GM06990 (cell line): Measurements from ENCODE around the gene C1orf53.
"Not testable (repeated sequence)": the region's sequence is repeated elsewhere in the genome, so short reads cannot be mapped to it uniquely, and the experiment has no call there.

ENCODE experiments used
- DNase-seq: peaks from one replicate; pipeline ENCODE4 v3.0.0-alpha.2; 2011; ENCODE audit not compliant: insufficient read length; ENCODE audit errors: extremely low read depth
- H3K27me3 ChIP-seq: replicated peaks from 2 replicates; pipeline ENCODE4 v1.6.0; 2011; ENCODE audit warnings: low read length; ENCODE audit not compliant: control insufficient read depth, insufficient read depth
- H3K36me3 ChIP-seq: 2 replicates; pipeline ENCODE4 v1.5.1; 2011; ENCODE audit warnings: low read length; ENCODE audit not compliant: control insufficient read depth, insufficient read depth
- H3K4me3 ChIP-seq: replicated peaks from 2 replicates; pipeline ENCODE4 v1.5.1; 2011; ENCODE audit warnings: low read depth, mild to moderate bottlenecking, control low read depth, low read length
- TF ChIP-seq, protein P1 (sequence below): IDR thresholded peaks from 2 replicates; pipeline ENCODE4 v1.5.1; 2011; ENCODE audit warnings: low read length, control low read depth, mild to moderate bottlenecking, inconsistent platforms; ENCODE audit not compliant: insufficient read depth, poor library complexity, severe bottlenecking

C1orf53 gene

DNA sequence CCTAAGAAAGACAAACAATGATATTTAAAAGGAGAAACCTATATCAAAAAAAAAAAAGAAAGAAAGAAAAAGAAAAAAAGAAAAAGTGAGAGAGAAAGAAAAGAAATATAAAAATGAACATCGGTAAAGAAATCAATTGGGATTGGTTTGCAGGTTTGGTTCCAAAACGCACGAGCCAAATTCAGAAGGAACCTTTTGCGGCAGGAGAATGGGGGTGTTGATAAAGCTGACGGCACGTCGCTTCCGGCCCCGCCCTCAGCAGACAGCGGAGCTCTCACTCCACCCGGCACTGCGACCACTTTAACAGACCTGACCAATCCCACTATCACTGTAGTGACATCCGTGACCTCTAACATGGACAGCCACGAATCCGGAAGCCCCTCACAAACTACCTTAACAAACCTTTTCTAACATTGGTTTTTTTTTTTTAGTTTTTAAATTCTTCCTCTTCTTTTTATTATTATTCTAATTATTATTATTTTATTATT lies 26.5 kb downstream of the C1orf53 start:
- peak; percentile 50 for DNase-seq
- no peaks in the 10 kb centered on the region for H3K36me3 ChIP-seq
- H3K4me3 ChIP-seq = peak overlapping the region; percentile 30
- no peaks in the 10 kb centered on the region for H3K27me3 ChIP-seq
- TF ChIP-seq, protein P1, sequence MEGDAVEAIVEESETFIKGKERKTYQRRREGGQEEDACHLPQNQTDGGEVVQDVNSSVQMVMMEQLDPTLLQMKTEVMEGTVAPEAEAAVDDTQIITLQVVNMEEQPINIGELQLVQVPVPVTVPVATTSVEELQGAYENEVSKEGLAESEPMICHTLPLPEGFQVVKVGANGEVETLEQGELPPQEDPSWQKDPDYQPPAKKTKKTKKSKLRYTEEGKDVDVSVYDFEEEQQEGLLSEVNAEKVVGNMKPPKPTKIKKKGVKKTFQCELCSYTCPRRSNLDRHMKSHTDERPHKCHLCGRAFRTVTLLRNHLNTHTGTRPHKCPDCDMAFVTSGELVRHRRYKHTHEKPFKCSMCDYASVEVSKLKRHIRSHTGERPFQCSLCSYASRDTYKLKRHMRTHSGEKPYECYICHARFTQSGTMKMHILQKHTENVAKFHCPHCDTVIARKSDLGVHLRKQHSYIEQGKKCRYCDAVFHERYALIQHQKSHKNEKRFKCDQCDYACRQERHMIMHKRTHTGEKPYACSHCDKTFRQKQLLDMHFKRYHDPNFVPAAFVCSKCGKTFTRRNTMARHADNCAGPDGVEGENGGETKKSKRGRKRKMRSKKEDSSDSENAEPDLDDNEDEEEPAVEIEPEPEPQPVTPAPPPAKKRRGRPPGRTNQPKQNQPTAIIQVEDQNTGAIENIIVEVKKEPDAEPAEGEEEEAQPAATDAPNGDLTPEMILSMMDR = no peak

GRCh38 chr1:197933016-197933415 lies 30.6 kb downstream of the C1orf53 start:
- TF ChIP-seq, protein P1 = no peak
- Histone ChIP-seq H3K36me3 (no peaks in the 10 kb centered on the region), H3K4me3 (no peak overlapping the region), H3K27me3 (no peaks in the 10 kb centered on the region)
- DNase-seq = no peak

DNA sequence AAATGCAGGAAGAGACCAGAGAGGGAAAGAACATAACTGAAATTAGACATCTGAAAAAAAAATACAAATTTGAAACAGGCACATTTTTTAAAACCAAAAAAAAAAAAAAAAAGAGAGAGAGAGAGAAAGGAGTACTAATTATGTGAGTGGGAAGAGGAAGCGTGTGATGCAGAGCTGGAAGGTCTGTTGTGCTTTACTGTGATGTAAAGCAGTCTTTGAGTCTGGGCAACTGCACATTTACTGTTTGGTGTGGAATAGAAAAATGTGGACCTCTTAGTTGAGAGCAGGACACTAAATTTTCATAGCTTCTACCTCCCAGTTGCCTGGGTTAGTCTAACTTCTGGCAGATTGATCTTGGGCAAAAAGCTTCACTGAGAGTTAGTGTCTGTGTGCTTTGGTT lies 31.2 kb downstream of the C1orf53 start:
- DNase-seq = no peak
- no peaks in the 10 kb centered on the region for H3K27me3 ChIP-seq
- TF ChIP-seq, protein P1 = no peak
- no peak overlapping the region for H3K4me3 ChIP-seq
- no peaks in the 10 kb centered on the region for H3K36me3 ChIP-seq

DNA sequence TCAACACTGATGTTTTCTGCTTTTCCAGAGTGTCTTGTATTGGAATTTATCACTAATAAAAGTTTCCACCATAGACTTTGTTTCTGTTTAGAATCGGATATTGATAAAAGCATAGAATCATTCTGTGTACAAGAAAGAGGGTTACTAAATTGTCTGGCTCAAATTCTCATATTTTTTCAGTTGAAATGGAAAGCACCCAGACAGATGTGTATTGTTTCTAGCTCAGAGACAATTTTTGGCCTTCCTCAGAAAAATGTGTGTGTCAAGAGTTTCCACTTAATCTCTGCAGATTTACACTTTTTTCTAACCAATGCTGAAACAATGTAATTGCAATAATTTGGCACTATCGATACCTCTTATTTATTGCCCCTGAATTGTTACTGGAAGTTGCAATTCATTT lies 35.0 kb downstream of the C1orf53 start:
- H3K4me3 ChIP-seq = no peak overlapping the region
- TF ChIP-seq, protein P1 = no peak
- no peaks in the 10 kb centered on the region for H3K27me3 ChIP-seq
- DNase-seq = no peak
- H3K36me3 ChIP-seq = no peaks in the 10 kb centered on the region

- no peaks in the 10 kb centered on the region for H3K27me3 ChIP-seq
- DNase-seq = no peak
- no peaks in the 10 kb centered on the region for H3K36me3 ChIP-seq
- no peak overlapping the region for H3K4me3 ChIP-seq
- TF ChIP-seq, protein P1 = no peak
Observed at GRCh38 chr1:197937892-197938291, 35.5 kb downstream of the C1orf53 start.

DNA sequence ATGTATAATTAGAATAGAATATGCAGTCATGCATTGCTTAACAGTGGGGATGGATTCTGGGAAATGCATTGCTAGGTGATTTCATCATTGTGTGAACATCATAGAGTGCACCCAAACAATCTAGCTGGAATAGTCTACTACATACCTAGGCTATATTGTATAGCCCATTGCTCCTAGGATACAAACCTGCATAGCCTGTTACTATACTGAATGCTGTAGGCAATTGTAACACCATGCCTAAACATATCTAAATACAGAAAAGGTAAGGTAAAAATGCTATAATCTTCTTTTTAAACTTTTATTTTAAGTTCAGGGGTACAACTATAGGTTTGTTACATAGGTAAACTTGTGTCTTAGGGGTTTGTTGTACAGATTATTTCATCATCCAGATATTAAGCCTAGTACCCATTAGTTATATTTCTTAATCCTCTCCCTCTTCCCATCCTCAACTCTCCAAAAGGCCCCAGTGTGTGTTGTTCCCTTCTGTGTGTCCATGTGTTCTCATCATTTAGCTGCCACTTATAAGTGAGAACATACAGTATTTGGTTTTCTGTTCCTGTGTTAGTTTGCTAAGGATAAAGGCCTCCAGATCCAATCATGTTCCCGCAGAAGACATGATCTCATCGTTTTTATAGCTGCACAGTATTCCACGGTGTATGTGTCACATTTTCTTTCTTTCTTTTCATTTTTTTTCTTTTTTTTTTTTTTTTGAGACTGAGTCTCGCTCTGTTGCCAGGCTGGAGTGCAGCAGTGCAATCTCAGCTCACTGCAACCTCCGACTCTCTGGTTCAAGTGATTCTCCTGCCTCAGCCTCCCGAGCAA lies 36.9 kb downstream of the C1orf53 start:
- H3K27me3 ChIP-seq, H3K4me3 ChIP-seq, H3K36me3 ChIP-seq, DNase-seq: not testable (repeated sequence)
